Adipocyte (in vitro differentiated cells): ENCODE measurements around the gene CPXM2.
A peak's percentile ranks its signal among the peaks of the same experiment; 100 is the strongest.

Experiments
- DNase-seq: peaks from one replicate; pipeline ENCODE4 v3.0.0-alpha.2; 2015; ENCODE audit warnings: low read depth
- H3K27me3 ChIP-seq: replicated peaks from 2 replicates; pipeline ENCODE4 v1.7.0; 2013; ENCODE audit warnings: mild to moderate bottlenecking, low read length, moderate library complexity; ENCODE audit not compliant: control insufficient read depth, insufficient read depth
- H3K36me3 ChIP-seq: 2 replicates; pipeline ENCODE4 v1.7.0; 2013; ENCODE audit warnings: low read length, mild to moderate bottlenecking, moderate library complexity; ENCODE audit not compliant: control insufficient read depth, insufficient read depth, severe bottlenecking
- H3K4me1 ChIP-seq: 2 replicates; pipeline ENCODE4 v1.7.0; 2013; ENCODE audit warnings: mild to moderate bottlenecking, low read length, moderate library complexity; ENCODE audit not compliant: control insufficient read depth, insufficient read depth
- H3K4me3 ChIP-seq: 2 replicates; pipeline ENCODE4 v1.7.0; 2013; ENCODE audit warnings: mild to moderate bottlenecking, low read length, moderate library complexity
- H3K9ac ChIP-seq: 2 replicates; pipeline ENCODE4 v1.7.0; 2013; ENCODE audit warnings: mild to moderate bottlenecking, low read length, moderate library complexity
- H3K9me3 ChIP-seq: 2 replicates; pipeline ENCODE4 v1.7.0; 2013; ENCODE audit warnings: mild to moderate bottlenecking, low read length, moderate library complexity; ENCODE audit not compliant: control insufficient read depth

The CPXM2 gene

DNA sequence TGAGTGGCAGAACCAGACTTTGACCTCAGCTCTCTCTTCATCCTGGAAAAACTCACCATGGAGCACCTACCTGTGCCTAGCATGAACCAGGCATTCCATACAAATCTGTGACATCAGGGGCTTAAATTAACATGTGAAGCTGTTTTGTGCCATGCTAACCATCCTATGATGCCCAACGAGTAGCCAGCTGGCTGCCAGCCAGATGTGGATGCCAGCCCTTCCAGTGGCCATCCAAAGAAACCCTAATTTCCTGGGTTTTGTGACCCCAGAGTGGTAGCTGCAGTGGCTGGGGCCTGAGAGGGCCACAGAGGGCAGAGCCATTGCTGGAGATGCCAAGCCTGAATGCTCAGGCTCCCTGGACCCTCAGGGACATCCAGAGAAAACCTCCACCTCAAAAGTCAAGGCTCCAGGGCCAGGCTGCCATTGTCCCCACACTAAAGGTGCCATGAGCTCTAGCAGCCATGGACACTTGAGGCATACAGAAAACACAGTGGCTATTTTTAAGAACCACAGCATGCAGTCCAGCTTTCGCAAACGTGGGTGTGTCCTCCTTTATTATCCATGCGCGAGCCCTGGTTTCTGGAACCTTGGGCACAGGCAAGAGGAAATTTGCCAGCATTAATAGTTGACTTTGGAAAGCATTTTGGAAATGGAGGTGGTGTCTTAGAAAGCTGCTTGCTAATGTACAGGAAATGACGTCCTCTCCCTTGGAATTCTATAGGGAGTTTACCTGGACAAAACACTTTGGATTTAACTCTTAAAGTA is 6.0 kb downstream of the CPXM2 start:
- no peak overlapping the region for H3K4me3 ChIP-seq
- H3K27me3 ChIP-seq: peaks cover 11% of the 10 kb centered on the region
- peaks cover 7% of the 10 kb centered on the region for H3K4me1 ChIP-seq
- no peaks in the 10 kb centered on the region for H3K36me3 ChIP-seq
- DNase-seq: no peak
- no peak overlapping the region for H3K9ac ChIP-seq
- no peaks in the 10 kb centered on the region for H3K9me3 ChIP-seq

DNA sequence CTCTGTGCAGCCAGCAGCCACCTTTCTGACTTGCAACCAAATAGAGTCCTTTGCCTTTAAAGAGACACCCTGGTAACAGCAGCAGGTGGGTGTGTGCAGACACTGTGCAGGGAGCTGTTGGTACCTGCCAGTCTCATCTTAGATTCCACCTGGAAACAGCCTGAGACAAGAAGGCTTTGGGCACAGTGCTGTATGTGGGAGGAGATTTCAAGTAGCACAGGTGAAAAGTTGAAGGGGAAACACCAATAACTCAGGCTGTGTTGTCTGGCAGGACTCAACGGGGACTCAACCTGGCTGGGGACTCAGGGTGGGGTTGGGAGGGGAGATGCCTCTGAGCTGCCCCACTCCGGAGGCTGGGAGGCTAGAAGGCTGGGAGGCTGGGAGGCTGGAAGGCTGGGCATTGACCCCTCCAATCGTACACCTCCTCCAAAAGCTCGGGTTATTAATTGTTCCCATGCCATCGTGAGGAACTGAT is 6.7 kb downstream of the CPXM2 start:
- no peak overlapping the region for H3K9ac ChIP-seq
- H3K9me3 ChIP-seq: no peaks in the 10 kb centered on the region
- no peak overlapping the region for H3K4me3 ChIP-seq
- peaks cover under 1% of the 10 kb centered on the region for H3K4me1 ChIP-seq
- H3K36me3 ChIP-seq: no peaks in the 10 kb centered on the region
- no peak for DNase-seq
- peaks cover 6% of the 10 kb centered on the region for H3K27me3 ChIP-seq

DNA sequence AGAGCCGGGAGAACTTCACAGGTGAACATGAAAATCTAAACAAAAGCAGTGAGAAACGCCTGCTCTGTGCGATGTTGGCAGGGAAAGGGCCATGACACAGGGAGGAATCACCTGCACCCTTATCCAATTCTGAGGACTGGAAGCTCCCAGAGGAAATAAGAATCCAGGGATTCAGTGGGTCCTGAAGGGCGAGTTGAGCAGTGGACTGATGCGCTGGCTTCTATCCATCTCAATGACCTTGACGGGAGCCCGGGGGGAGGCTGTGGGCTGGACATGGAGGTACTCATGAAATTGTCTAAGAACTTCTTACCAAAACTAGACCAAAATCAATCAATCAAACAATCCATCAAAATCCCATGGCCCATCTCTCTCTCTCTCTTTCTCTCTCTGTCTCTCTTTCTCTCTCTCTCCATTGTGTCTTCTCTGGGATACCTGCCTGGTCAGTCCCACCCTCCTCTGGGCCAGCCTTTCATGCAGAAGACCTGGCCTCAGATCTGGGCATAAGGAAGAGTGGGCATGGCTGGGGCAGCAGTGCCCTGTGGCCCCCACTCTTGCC is 7.2 kb downstream of the CPXM2 start:
- no peak overlapping the region for H3K9ac ChIP-seq
- H3K9me3 ChIP-seq: no peaks in the 10 kb centered on the region
- no peaks in the 10 kb centered on the region for H3K4me1 ChIP-seq
- DNase-seq: no peak
- no peak overlapping the region for H3K4me3 ChIP-seq
- H3K27me3 ChIP-seq: peaks cover 6% of the 10 kb centered on the region
- no peaks in the 10 kb centered on the region for H3K36me3 ChIP-seq

DNA sequence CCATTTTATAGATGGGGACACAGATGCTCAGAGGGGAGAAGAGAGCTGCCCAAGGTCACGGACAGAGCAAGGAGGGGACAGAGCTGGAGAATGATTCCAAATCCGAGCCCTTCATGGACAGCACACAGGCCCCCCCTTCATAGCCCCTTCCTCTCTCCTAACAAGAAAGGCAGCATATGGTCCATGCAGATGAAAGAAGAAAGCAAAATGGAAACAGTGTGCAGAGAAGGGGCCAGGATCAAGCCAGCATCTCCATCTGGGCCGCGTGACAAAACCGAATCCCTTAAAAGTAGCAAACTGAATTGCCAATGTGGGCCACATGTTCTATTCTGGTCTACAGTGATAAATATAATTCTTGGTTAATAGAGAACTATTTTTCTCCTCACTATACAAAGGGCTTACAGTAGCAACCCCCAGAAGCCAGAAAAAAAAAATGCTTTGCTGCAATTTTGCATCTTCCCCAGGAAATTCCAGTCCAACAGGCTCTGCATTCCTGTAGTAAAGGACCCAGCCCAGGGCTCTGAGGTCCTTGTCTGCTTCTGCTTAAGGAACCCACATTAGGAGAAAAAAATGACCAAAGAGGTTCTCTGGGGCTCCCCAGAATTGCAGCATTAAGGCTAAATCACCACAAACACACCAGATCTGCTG is 7.8 kb downstream of the CPXM2 start:
- no peaks in the 10 kb centered on the region for H3K4me1 ChIP-seq
- no peaks in the 10 kb centered on the region for H3K36me3 ChIP-seq
- peaks cover 6% of the 10 kb centered on the region for H3K27me3 ChIP-seq
- peak; percentile 34 for DNase-seq
- H3K9ac ChIP-seq: no peak overlapping the region
- H3K4me3 ChIP-seq: no peak overlapping the region
- H3K9me3 ChIP-seq: no peaks in the 10 kb centered on the region

DNA sequence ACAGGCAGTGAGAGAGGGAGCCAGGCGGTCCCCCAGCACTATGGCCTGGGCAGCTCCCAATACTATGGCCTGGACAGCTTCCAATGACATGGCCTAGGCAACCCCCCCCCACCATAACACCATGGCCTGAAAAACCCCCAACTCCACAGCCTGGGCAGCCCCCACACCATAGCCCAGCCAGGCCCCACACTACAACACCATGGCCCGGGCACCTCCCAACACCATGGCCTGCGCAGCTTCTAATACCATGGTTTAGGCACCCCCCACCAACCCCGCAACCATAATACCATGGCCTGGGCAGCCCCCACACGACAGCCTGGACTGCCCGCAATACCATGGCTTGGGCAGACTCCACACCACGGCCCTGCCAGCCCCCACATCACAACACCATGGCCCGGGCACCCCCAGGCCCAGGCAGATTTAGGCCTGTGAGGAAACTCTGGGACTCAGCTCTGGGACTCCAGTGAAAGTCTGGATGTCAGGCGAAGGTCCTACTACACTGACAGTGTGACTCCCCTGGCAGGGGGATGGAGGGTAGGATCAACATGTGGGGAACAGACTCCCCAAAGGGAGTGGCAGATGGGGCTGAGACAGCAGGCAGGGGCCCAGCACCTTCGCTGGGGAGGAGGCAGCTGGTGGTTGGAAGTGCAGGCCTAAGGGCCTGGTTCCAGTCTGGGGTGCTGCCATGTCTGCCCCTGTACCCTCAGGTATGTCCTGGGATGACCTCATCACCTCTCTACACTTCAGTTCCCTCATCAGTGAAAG is 8.7 kb downstream of the CPXM2 start:
- DNase-seq: no peak
- Histone ChIP-seq H3K4me1 (no peaks in the 10 kb centered on the region), H3K9ac (no peak overlapping the region), H3K4me3 (no peak overlapping the region), H3K9me3 (no peaks in the 10 kb centered on the region), H3K36me3 (no peaks in the 10 kb centered on the region), H3K27me3 (peaks cover 6% of the 10 kb centered on the region)

DNA sequence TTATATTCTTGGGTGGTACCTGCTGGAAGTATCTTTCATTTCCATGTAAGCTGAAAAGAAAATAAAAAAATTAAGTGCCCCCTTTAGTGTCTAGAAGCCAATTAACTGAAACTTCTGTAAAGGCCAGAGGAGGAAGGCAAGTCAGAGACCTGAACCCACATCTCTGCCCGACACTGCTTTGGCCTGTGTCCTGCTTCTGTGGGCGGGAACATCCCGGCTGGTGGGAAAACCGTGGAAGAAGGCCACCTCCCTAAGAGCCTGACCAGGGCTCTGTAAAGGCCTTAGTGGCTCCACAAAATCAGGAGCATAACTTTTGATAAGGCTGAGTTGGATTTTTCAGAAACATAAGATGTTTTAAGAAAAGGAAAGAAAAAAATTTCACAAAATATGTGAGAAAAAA is 9.4 kb downstream of the CPXM2 start:
- Histone ChIP-seq H3K27me3 (peaks cover 6% of the 10 kb centered on the region), H3K9me3 (peaks cover 3% of the 10 kb centered on the region), H3K9ac (no peak overlapping the region), H3K4me3 (no peak overlapping the region), H3K36me3 (no peaks in the 10 kb centered on the region), H3K4me1 (no peaks in the 10 kb centered on the region)
- DNase-seq: no peak

DNA sequence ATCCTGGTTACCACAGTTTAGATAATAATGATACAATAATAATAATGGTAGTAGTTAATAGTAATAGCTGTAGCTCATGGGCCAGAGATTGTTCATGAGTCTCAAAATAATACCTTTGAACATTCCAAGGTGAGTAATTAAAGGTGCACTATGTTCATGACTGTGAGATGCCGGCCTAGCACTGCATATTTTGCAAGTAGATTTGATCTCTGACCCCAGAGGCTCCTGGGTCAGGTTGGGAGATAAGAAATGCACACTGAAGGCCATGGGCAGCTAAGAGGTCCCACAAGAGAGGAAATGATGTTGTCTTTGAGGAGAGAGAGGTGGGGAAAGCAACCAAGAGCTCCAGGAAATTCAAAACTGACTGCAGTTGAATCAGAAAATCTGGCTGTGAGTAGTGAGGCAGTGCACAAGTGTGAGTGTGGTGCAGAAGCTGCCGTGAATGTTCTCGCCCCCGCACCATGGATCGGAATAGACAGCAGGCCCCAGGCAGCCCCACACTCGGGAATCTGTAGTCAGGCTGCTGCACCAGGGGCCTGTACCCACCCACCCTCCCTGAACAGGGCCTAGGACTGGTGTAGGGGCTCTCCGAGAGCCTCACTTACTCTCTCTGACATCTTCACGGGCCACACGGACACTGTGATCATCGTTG is 11.9 kb downstream of the CPXM2 start:
- Histone ChIP-seq H3K9me3 (peaks cover 5% of the 10 kb centered on the region), H3K4me1 (no peaks in the 10 kb centered on the region), H3K9ac (no peak overlapping the region), H3K4me3 (no peak overlapping the region), H3K36me3 (no peaks in the 10 kb centered on the region), H3K27me3 (peaks cover 6% of the 10 kb centered on the region)
- DNase-seq: no peak

DNA sequence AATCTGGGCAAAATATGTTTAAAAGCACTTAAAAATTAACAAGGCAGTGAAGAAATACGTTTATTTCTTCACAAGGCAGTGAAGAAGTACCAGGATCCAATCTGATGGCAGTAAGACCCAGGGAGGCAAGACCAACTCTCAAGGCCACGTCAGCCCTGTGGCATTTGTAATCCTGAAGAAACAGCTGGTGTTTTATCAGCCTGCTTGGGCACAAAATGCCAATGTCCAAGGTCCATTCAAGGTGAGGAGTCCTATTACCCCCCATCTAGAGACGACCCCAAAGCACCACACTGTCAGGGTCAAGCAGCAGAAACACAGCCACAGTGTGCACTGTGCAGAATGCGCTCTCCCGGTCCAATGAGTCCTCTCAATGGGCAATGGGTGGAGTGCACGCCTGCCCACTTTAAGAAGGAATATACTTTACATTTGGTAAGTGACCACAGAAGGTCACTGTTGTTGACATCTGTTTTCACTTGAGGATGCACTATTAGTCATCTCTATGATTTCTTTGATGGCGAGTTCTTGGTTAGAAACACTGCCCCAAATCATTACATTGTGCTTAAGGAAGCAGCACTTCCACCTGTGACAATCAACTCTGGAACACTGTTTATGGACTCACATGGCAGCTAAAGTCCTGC is 12.8 kb downstream of the CPXM2 start:
- Histone ChIP-seq H3K4me3 (no peak overlapping the region), H3K9me3 (peaks cover 5% of the 10 kb centered on the region), H3K9ac (no peak overlapping the region), H3K36me3 (no peaks in the 10 kb centered on the region), H3K4me1 (no peaks in the 10 kb centered on the region), H3K27me3 (no peaks in the 10 kb centered on the region)
- DNase-seq: peak; percentile 61

DNA sequence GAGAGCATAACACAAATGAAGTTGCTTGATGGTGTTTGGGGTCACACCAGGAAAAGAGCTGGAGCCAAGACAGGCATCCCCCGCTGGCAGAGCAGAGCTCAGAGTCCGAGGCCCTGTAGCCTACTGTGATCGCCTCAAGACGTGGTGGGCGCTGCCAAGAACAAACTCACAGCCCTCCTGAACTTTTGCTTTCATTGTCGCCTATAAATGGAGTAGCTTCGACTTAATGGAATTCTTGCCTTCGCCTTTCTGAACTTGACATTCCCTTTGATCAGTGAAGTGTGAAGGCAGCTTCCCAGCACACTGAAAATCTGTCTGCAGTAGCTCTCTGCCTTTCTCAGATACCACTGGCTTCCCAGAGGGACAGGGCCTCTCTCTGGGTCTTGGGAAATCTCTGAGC is 21.3 kb downstream of the CPXM2 start:
- Histone ChIP-seq H3K36me3 (no peaks in the 10 kb centered on the region), H3K9me3 (peaks cover 12% of the 10 kb centered on the region), H3K9ac (no peak overlapping the region), H3K4me1 (peaks cover 7% of the 10 kb centered on the region), H3K4me3 (no peak overlapping the region), H3K27me3 (no peaks in the 10 kb centered on the region)
- peak; percentile 54 for DNase-seq

DNA sequence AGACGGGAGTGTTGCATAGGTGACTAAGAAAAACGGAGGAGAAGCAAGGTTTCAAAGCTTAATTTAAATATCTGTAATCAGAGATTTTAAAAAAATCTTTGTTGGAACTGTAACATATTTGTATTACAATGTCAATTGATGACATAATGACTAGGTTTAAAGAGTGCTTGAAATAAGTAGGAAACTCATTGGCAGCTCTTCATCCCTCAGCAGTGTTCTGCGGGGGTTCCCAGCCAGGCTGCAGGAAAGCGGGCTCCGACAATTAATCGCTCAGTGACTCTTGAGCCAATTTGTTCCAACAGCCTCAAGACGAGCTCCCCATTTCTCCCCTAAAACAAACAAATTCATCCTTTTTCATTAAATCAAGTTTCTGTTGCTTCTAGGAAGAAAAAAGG is 22.6 kb downstream of the CPXM2 start:
- Histone ChIP-seq H3K4me1 (peaks cover 7% of the 10 kb centered on the region), H3K27me3 (no peaks in the 10 kb centered on the region), H3K36me3 (no peaks in the 10 kb centered on the region), H3K9ac (no peak overlapping the region), H3K4me3 (no peak overlapping the region), H3K9me3 (peaks cover 12% of the 10 kb centered on the region)
- no peak for DNase-seq
